ENCODE results near the gene KIF9. TPM values are rescaled to one million over a fixed set of nuclear protein-coding genes. Genes with fewer than 3 reads are reported as not detected.

KIF9 gene
- total RNA-seq, 1 donor from 2014 or later, result 0.98 TPM

DNA sequence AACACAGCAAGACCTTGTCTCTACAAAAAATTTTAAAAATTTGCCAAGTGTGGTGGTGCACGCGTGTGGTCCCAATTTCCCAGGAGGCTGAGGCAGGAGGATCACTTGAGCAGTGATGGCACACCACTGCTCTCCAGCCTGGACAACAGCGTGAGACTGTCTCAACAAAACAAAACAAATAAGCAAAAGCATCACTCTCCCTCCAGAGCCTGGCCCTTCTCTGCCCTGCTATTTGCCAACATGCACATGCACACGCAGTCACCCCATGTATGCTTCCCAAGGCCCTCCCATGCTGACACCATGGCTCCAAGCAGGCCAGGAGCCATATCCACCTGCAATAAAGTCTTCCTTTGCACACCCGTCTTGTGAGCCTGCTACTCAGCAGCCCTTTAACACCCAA is 2.1 kb downstream of the KIF9 start:
- H3K9me3 ChIP-seq, result no peaks in the 10 kb centered on the region
- peaks cover 28% of the 10 kb centered on the region for H3K4me1 ChIP-seq
- no peaks in the 10 kb centered on the region for H3K27me3 ChIP-seq
- no peak overlapping the region for H3K27ac ChIP-seq
- H3K36me3 ChIP-seq, result no peaks in the 10 kb centered on the region
- no peak for DNase-seq (ENCODE audit: extremely low spot score in 2 of 2)
- no peak for TF ChIP-seq POLR2AphosphoS5 (IDR thresholded peaks at IDR 0.05; ENCODE audit: insufficient read depth in 1 of 2, low read depth in 1 of 2)
- TF ChIP-seq CTCF (IDR thresholded peaks at IDR 0.05), result no peak
- no peak for TF ChIP-seq POLR2A (IDR thresholded peaks at IDR 0.05)
- no peak overlapping the region for H3K4me3 ChIP-seq
- intact Hi-C loops (cut with DNase I), result no loop called here

GRCh38 chr3:47276558-47276957 is 6.0 kb downstream of the KIF9 start:
- TF ChIP-seq CTCF (IDR thresholded peaks at IDR 0.05) (no peak), POLR2A (IDR thresholded peaks at IDR 0.05) (no peak), POLR2AphosphoS5 (IDR thresholded peaks at IDR 0.05; ENCODE audit: insufficient read depth in 1 of 2, low read depth in 1 of 2) (no peak)
- Histone ChIP-seq H3K27ac (no peak overlapping the region), H3K9me3 (no peaks in the 10 kb centered on the region), H3K36me3 (no peaks in the 10 kb centered on the region), H3K27me3 (no peaks in the 10 kb centered on the region), H3K4me3 (no peak overlapping the region), H3K4me1 (peaks cover 6% of the 10 kb centered on the region)
- no peak for DNase-seq (ENCODE audit: extremely low spot score in 2 of 2)
- intact Hi-C loops (cut with DNase I), result no loop called here

- Histone ChIP-seq H3K4me1 (no peaks in the 10 kb centered on the region), H3K9me3 (no peaks in the 10 kb centered on the region), H3K36me3 (no peaks in the 10 kb centered on the region), H3K27me3 (no peaks in the 10 kb centered on the region), H3K27ac (no peak overlapping the region), H3K4me3 (no peak overlapping the region)
- intact Hi-C loops (cut with DNase I), result no loop called here
- TF ChIP-seq POLR2AphosphoS5 (IDR thresholded peaks at IDR 0.05; ENCODE audit: insufficient read depth in 1 of 2, low read depth in 1 of 2), result no peak
- TF ChIP-seq CTCF (IDR thresholded peaks at IDR 0.05), result no peak
- TF ChIP-seq POLR2A (IDR thresholded peaks at IDR 0.05), result no peak
- DNase-seq (ENCODE audit: extremely low spot score in 2 of 2), result no peak
These were observed 7.9 kb downstream of the KIF9 start for GRCh38 chr3:47274652-47275051.

DNA sequence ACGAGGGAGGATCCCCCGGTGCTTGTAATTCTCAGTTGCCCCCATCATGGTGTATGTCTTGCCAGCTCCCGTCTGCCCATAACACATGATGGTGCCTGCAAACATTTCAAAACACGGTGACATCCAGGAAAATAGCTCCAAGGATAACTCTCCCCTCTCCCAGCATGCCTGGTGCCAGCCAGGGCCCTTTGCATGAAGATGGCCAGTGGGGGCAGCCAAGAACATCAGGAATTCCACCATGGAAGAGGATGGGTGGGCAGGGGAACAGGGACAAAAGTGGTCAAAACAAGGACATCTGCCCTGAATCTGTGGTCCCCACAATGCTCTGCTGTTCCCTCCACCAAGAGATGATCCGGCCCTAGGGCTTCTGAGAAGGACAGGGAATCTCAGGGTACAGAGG is 9.0 kb downstream of the KIF9 start:
- no peaks in the 10 kb centered on the region for H3K4me1 ChIP-seq
- no peaks in the 10 kb centered on the region for H3K36me3 ChIP-seq
- H3K9me3 ChIP-seq, result no peaks in the 10 kb centered on the region
- no peak overlapping the region for H3K4me3 ChIP-seq
- intact Hi-C loops (cut with DNase I), result no loop called here
- H3K27me3 ChIP-seq, result no peaks in the 10 kb centered on the region
- no peak overlapping the region for H3K27ac ChIP-seq
- TF ChIP-seq CTCF (IDR thresholded peaks at IDR 0.05), result no peak
- TF ChIP-seq POLR2AphosphoS5 (IDR thresholded peaks at IDR 0.05; ENCODE audit: insufficient read depth in 1 of 2, low read depth in 1 of 2), result no peak
- TF ChIP-seq POLR2A (IDR thresholded peaks at IDR 0.05), result no peak
- DNase-seq (ENCODE audit: extremely low spot score in 2 of 2), result no peak

- Histone ChIP-seq H3K36me3 (no peaks in the 10 kb centered on the region), H3K27ac (no peak overlapping the region), H3K27me3 (no peaks in the 10 kb centered on the region), H3K4me3 (no peak overlapping the region), H3K9me3 (no peaks in the 10 kb centered on the region), H3K4me1 (peaks cover 11% of the 10 kb centered on the region)
- DNase-seq (ENCODE audit: extremely low spot score in 2 of 2), result no peak
- TF ChIP-seq CTCF (IDR thresholded peaks at IDR 0.05) (no peak), POLR2A (IDR thresholded peaks at IDR 0.05) (no peak), POLR2AphosphoS5 (IDR thresholded peaks at IDR 0.05; ENCODE audit: insufficient read depth in 1 of 2, low read depth in 1 of 2) (no peak)
- intact Hi-C loops (cut with DNase I), result no loop called here
These were observed 12.1 kb downstream of the KIF9 start for GRCh38 chr3:47270526-47270925.

Data from vagina (tissue), 2 donors.